ENCODE data around the gene C3orf22. TPM values are rescaled to one million over a fixed set of nuclear protein-coding genes. Genes with fewer than 3 reads are reported as not detected.
A peak's percentile ranks its signal among the peaks of the same experiment; 100 is the strongest.

C3orf22 gene
- total RNA-seq, 1 experiment from 2014 or later: not detected

GRCh38 chr3:126527455-126528211 lies 31.1 kb downstream of the C3orf22 start:
- no peak for DNase-seq (ENCODE audit: low read depth)

- no peak for DNase-seq (ENCODE audit: low read depth)
These were observed 31.7 kb downstream of the C3orf22 start for GRCh38 chr3:126527006-126527405.

GRCh38 chr3:126526668-126527005 lies 32.1 kb downstream of the C3orf22 start:
- DNase-seq (ENCODE audit: low read depth): no peak

- DNase-seq (ENCODE audit: low read depth): no peak
These were observed 32.7 kb downstream of the C3orf22 start for GRCh38 chr3:126525853-126526667.

- DNase-seq (ENCODE audit: low read depth): no peak
These were observed 33.5 kb downstream of the C3orf22 start for GRCh38 chr3:126525091-126525852.

GRCh38 chr3:126524429-126524988 lies 34.2 kb downstream of the C3orf22 start:
- DNase-seq (ENCODE audit: low read depth): no peak

- peak; percentile 10 for DNase-seq (ENCODE audit: low read depth)
These were observed 34.8 kb downstream of the C3orf22 start, which contains the start of gene CHST13 for GRCh38 chr3:126523745-126524428. Gene CHST13, plus strand, starts transcription at chr3:126524155. Its CDS starts 178 bp downstream, at chr3:126524333.

GRCh38 chr3:126522363-126522788 lies 36.4 kb downstream of the C3orf22 start:
- peak; percentile 32 for DNase-seq (ENCODE audit: low read depth)

- no peak for DNase-seq (ENCODE audit: low read depth)
These were observed 37.4 kb downstream of the C3orf22 start for GRCh38 chr3:126521122-126521891.

GRCh38 chr3:126519506-126520455 lies 39.0 kb downstream of the C3orf22 start:
- no peak for DNase-seq (ENCODE audit: low read depth)

- DNase-seq (ENCODE audit: low read depth): no peak
These were observed 40.0 kb downstream of the C3orf22 start for GRCh38 chr3:126518779-126519177.

- no peak for DNase-seq (ENCODE audit: low read depth)
These were observed 40.5 kb downstream of the C3orf22 start for GRCh38 chr3:126517986-126518778.

GRCh38 chr3:126517291-126517951 lies 41.3 kb downstream of the C3orf22 start, which contains the start of gene UROC1:
Gene UROC1, minus strand, starts transcription at chr3:126517773. Its CDS starts 54 bp downstream, at chr3:126517719.
- DNase-seq (ENCODE audit: low read depth): no peak

- DNase-seq (ENCODE audit: low read depth): no peak
These were observed 41.8 kb downstream of the C3orf22 start for GRCh38 chr3:126516936-126517290.

- no peak for DNase-seq (ENCODE audit: low read depth)
These were observed 42.4 kb downstream of the C3orf22 start for GRCh38 chr3:126516152-126516935.

- no peak for DNase-seq (ENCODE audit: low read depth)
These were observed 43.5 kb downstream of the C3orf22 start for GRCh38 chr3:126515066-126515706.
